ENCODE data around the gene SDK1.

SDK1 gene

GRCh38 chr7:3787717-3788264 lies 486.7 kb downstream of the SDK1 start:
- DNase-seq (no peak), ATAC-seq (no peak)

GRCh38 chr7:3790803-3791202 lies 489.8 kb downstream of the SDK1 start:
- ATAC-seq (no peak), DNase-seq (no peak)

- DNase-seq (no peak), ATAC-seq (no peak)
These were observed 490.3 kb downstream of the SDK1 start for GRCh38 chr7:3791327-3791726.

GRCh38 chr7:3795141-3795540 lies 494.1 kb downstream of the SDK1 start:
- DNase-seq (no peak), ATAC-seq (no peak)

GRCh38 chr7:3795781-3796180 lies 494.7 kb downstream of the SDK1 start:
- ATAC-seq (no peak), DNase-seq (no peak)

- DNase-seq: no peak
These were observed 504.1 kb downstream of the SDK1 start for GRCh38 chr7:3805151-3805550.

GRCh38 chr7:3806516-3806915 lies 505.5 kb downstream of the SDK1 start:
- ATAC-seq (no peak), DNase-seq (no peak)

More at GRCh38 chr7:3805151-3805550, 504.1 kb downstream of the SDK1 start:
- ATAC-seq: no peak

GRCh38 chr7:3807824-3808223 lies 506.8 kb downstream of the SDK1 start:
- no peak for ATAC-seq
- DNase-seq: no peak

- no peak for ATAC-seq
These were observed 520.4 kb downstream of the SDK1 start for GRCh38 chr7:3821488-3821887.

GRCh38 chr7:3825491-3825890 lies 524.4 kb downstream of the SDK1 start:
- DNase-seq (no peak), ATAC-seq (no peak)

More at GRCh38 chr7:3821488-3821887, 520.4 kb downstream of the SDK1 start:
- DNase-seq: no peak

- no peak for DNase-seq
- no peak for ATAC-seq
These were observed 531.1 kb downstream of the SDK1 start for GRCh38 chr7:3832199-3832598.

GRCh38 chr7:3835109-3835508 lies 534.1 kb downstream of the SDK1 start:
- ATAC-seq (no peak), DNase-seq (no peak)

GRCh38 chr7:3836855-3837254 lies 535.8 kb downstream of the SDK1 start:
- no peak for DNase-seq
- no peak for ATAC-seq

- DNase-seq (no peak), ATAC-seq (no peak)
These were observed 543.6 kb downstream of the SDK1 start for GRCh38 chr7:3844540-3845151.

- no peak for ATAC-seq
These were observed 545.7 kb downstream of the SDK1 start for GRCh38 chr7:3846738-3847137.

GRCh38 chr7:3847336-3847735 lies 546.3 kb downstream of the SDK1 start:
- no peak for ATAC-seq
- DNase-seq: no peak

More at GRCh38 chr7:3846738-3847137, 545.7 kb downstream of the SDK1 start:
- DNase-seq: no peak

GRCh38 chr7:3859431-3859830 lies 558.4 kb downstream of the SDK1 start:
- DNase-seq (no peak), ATAC-seq (no peak)

- no peak for ATAC-seq
- no peak for DNase-seq
These were observed 559.9 kb downstream of the SDK1 start for GRCh38 chr7:3860932-3861331.

- no peak for ATAC-seq
- DNase-seq: no peak
These were observed 560.3 kb downstream of the SDK1 start for GRCh38 chr7:3861386-3861785.

GRCh38 chr7:3861941-3862340 lies 560.9 kb downstream of the SDK1 start:
- ATAC-seq: no peak
- no peak for DNase-seq

GRCh38 chr7:3862774-3863173 lies 561.7 kb downstream of the SDK1 start:
- DNase-seq (no peak), ATAC-seq (no peak)

GRCh38 chr7:3866277-3866676 lies 565.2 kb downstream of the SDK1 start:
- DNase-seq: no peak
- no peak for ATAC-seq

GRCh38 chr7:3867863-3868262 lies 566.8 kb downstream of the SDK1 start:
- DNase-seq (no peak), ATAC-seq (no peak)

- ATAC-seq: no peak
- DNase-seq: no peak
These were observed 578.5 kb downstream of the SDK1 start for GRCh38 chr7:3879355-3880075.

All from stimulated activated naive CD8-positive, alpha-beta T cell treated with anti-CD3 and anti-CD28 coated beads, Interleukin-15, Interleukin-2, amounts not matched to agents 100 U/mL and 50 U/mL, for 24 hours (primary cell).